ENCODE results near the gene NHLH1.

The NHLH1 gene

GRCh38 chr1:160366731-160367515 is at the start of gene NHLH1:
Gene NHLH1 (plus strand): TSS chr1:160367071. CDS start chr1:160370732, 3,661 bp downstream.
- no peak for DNase-seq

- no peak for DNase-seq
Observed at GRCh38 chr1:160322831-160323230, 44.0 kb upstream of the NHLH1 start.

- no peak for DNase-seq
Observed at GRCh38 chr1:160325252-160325651, 41.6 kb upstream of the NHLH1 start.

GRCh38 chr1:160326418-160326817 is 40.5 kb upstream of the NHLH1 start:
- no peak for DNase-seq

GRCh38 chr1:160328184-160328583 is 38.7 kb upstream of the NHLH1 start:
- no peak for DNase-seq

GRCh38 chr1:160330119-160330518 is 36.8 kb upstream of the NHLH1 start:
- DNase-seq = no peak

GRCh38 chr1:160332516-160332915 is 34.4 kb upstream of the NHLH1 start:
- DNase-seq = no peak

GRCh38 chr1:160338580-160338979 is 28.3 kb upstream of the NHLH1 start:
- DNase-seq = no peak

- no peak for DNase-seq
Observed at GRCh38 chr1:160340146-160340545, 26.7 kb upstream of the NHLH1 start.

- DNase-seq = no peak
Observed at GRCh38 chr1:160340866-160341265, 26.0 kb upstream of the NHLH1 start.

- DNase-seq = no peak
Observed at GRCh38 chr1:160342526-160342925, 24.3 kb upstream of the NHLH1 start.

GRCh38 chr1:160342953-160343869 is 23.7 kb upstream of the NHLH1 start, which contains the start of the genes COPA and NCSTN:
Gene COPA (minus strand): TSS chr1:160343250. CDS start chr1:160343170, 80 bp downstream.
Gene NCSTN (plus strand): TSS chr1:160343383. CDS start chr1:160343397, 14 bp downstream.
- DNase-seq = peak; percentile 96

- DNase-seq = no peak
Observed at GRCh38 chr1:160344241-160344640, 22.6 kb upstream of the NHLH1 start.

GRCh38 chr1:160344936-160345335 is 21.9 kb upstream of the NHLH1 start:
- DNase-seq = no peak

GRCh38 chr1:160346463-160346862 is 20.4 kb upstream of the NHLH1 start:
- DNase-seq = no peak

- no peak for DNase-seq
Observed at GRCh38 chr1:160346958-160347357, 19.9 kb upstream of the NHLH1 start.

GRCh38 chr1:160351629-160352028 is 15.2 kb upstream of the NHLH1 start:
- DNase-seq = no peak

GRCh38 chr1:160352555-160352954 is 14.3 kb upstream of the NHLH1 start:
- DNase-seq = no peak

GRCh38 chr1:160353223-160353622 is 13.6 kb upstream of the NHLH1 start:
- no peak for DNase-seq

- DNase-seq = peak; percentile 29
Observed at GRCh38 chr1:160354388-160354985, 12.4 kb upstream of the NHLH1 start.

- no peak for DNase-seq
Observed at GRCh38 chr1:160357286-160358002, 9.4 kb upstream of the NHLH1 start.

GRCh38 chr1:160358073-160358472 is 8.8 kb upstream of the NHLH1 start:
- DNase-seq = no peak

Data from activated CD4-positive, alpha-beta T cell treated with anti-CD3 and anti-CD28 coated beads, Interleukin-2, amount 50 U/mL, for 16 hours (primary cell).